Left cardiac atrium (tissue), 4 donors: ENCODE measurements around the gene YIF1A. TPM values are rescaled to one million over a fixed set of nuclear protein-coding genes. Genes with fewer than 3 reads are reported as not detected.
"Not testable (repeated sequence)": the region's sequence is repeated elsewhere in the genome, so short reads cannot be mapped to it uniquely, and the experiment has no call there.

Source experiments
- ATAC-seq, 2 donors: fragments of 200-7000 bp; cut with Tn5 transposase; one replicate each; pipeline ENCODE4 v1.9.1; 2020; ENCODE audit warnings: mild to moderate bottlenecking in 2 of 2, moderate library complexity in 2 of 2
- DNase-seq: peaks from one replicate; pipeline ENCODE4 v3.0.0-alpha.2; 2020
- intact Hi-C, 2 donors: fragments of 100-400 bp; cut with DNase I; formaldehyde crosslinking; loops; one replicate each; pipeline versions ENCODE4 v1.14.1 to v1.15.1; 2022 to 2023
- total RNA-seq, 2 donors: library from RNA; stranded (reverse); fragmentation: NEBNext Ultra II Directional; extraction: Animal tissue kit (Norgen Biotek cat#: 25700); gene quantifications; one replicate each; pipeline ENCODE4 v1.2.1, GENCODE V29; 2021
- donor health status: DM: no; HTN: yes; CAD: no.
- donor health status: DM: no; HTN: yes; CAD: no; lungs with severe emphysema.
- donor health status: DM: yes; HTN: yes; CAD: no.
- donor health status: Dilated cardiomyopathy.

Gene YIF1A
- total RNA-seq, 2 donors from 2014 or later = 53.2 to 81.1 TPM

GRCh38 chr11:66313321-66314185 lies 24.6 kb upstream of the YIF1A start:
- intact Hi-C loops = loop anchor here in 1 of 2 donors (5.0 kb wide), 1 partner anchor 74 kb away; no protein-coding TSS in a partner anchor

GRCh38 chr11:66312549-66313320 lies 23.8 kb upstream of the YIF1A start:
- ATAC-seq = peak; percentile 82 to 90
- intact Hi-C loops = loop anchor here in 1 of 2 donors (1.0 to 5.0 kb wide), 2 partner anchors 16 to 75 kb away; no protein-coding TSS in a partner anchor
- DNase-seq = peak; percentile 99

More at GRCh38 chr11:66313321-66314185, 24.6 kb upstream of the YIF1A start:
- DNase-seq (peak; percentile 39), ATAC-seq (no peak)

- ATAC-seq (peak; percentile 79 to 86), DNase-seq (peak; percentile 94)
- intact Hi-C loops = loop anchor here in 1 of 2 donors (1.0 to 5.0 kb wide), 2 partner anchors 16 to 75 kb away; no protein-coding TSS in a partner anchor
Measured at GRCh38 chr11:66311965-66312548, 23.1 kb upstream of the YIF1A start.

GRCh38 chr11:66311470-66311964 lies 22.6 kb upstream of the YIF1A start:
- intact Hi-C loops = loop anchor here in 1 of 2 donors (5.0 kb wide), 1 partner anchor 76 kb away; no protein-coding TSS in a partner anchor
- ATAC-seq = no peak
- DNase-seq = no peak

- not testable (repeated sequence) for ATAC-seq, DNase-seq
- intact Hi-C loops = loop anchor here in 1 of 2 donors (5.0 kb wide), 1 partner anchor 76 kb away; no protein-coding TSS in a partner anchor
Measured at GRCh38 chr11:66310803-66311440, 22.0 kb upstream of the YIF1A start.

- no peak for ATAC-seq
- intact Hi-C loops = loop anchor here in 1 of 2 donors (5.0 kb wide), 1 partner anchor 77 kb away; no protein-coding TSS in a partner anchor
- no peak for DNase-seq
Measured at GRCh38 chr11:66310324-66310723, 21.4 kb upstream of the YIF1A start.

GRCh38 chr11:66309475-66309874 lies 20.5 kb upstream of the YIF1A start:
- no peak for ATAC-seq
- intact Hi-C loops = no loop called here

GRCh38 chr11:66302656-66303055 lies 13.7 kb upstream of the YIF1A start:
- DNase-seq (no peak), ATAC-seq (no peak)
- intact Hi-C loops = no loop called here

More at GRCh38 chr11:66309475-66309874, 20.5 kb upstream of the YIF1A start:
- no peak for DNase-seq

GRCh38 chr11:66299186-66299585 lies 10.2 kb upstream of the YIF1A start:
- DNase-seq = no peak
- ATAC-seq = peak in 1 of 2 donors; percentile 41
- intact Hi-C loops = no loop called here

- no peak for ATAC-seq
- intact Hi-C loops = no loop called here
- DNase-seq = no peak
Measured at GRCh38 chr11:66297610-66298009, 8.7 kb upstream of the YIF1A start.

GRCh38 chr11:66294626-66295620 lies 6.0 kb upstream of the YIF1A start:
- ATAC-seq (no peak), DNase-seq (no peak)
- intact Hi-C loops = no loop called here

- DNase-seq = no peak
- intact Hi-C loops = no loop called here
- ATAC-seq = no peak
Measured at GRCh38 chr11:66293777-66294625, 5.1 kb upstream of the YIF1A start.

GRCh38 chr11:66293352-66293751 lies 4.4 kb upstream of the YIF1A start:
- DNase-seq = no peak
- intact Hi-C loops = no loop called here
- no peak for ATAC-seq

GRCh38 chr11:66292543-66293332 lies 3.8 kb upstream of the YIF1A start:
- ATAC-seq (no peak), DNase-seq (no peak)
- intact Hi-C loops = no loop called here

GRCh38 chr11:66291706-66292542 lies 3.0 kb upstream of the YIF1A start, which contains the start of gene TMEM151A:
Gene TMEM151A (plus strand): TSS chr11:66291894. CDS start chr11:66292014, 120 bp downstream.
- ATAC-seq = no peak
- DNase-seq = no peak
- intact Hi-C loops = no loop called here
